ENCODE measurements around the gene PATJ. TPM values are rescaled to one million over a fixed set of nuclear protein-coding genes. Genes with fewer than 3 reads are reported as not detected.

The PATJ gene
- total RNA-seq, 2 donors from 2014 or later, result 74.3 to 81.7 TPM

DNA sequence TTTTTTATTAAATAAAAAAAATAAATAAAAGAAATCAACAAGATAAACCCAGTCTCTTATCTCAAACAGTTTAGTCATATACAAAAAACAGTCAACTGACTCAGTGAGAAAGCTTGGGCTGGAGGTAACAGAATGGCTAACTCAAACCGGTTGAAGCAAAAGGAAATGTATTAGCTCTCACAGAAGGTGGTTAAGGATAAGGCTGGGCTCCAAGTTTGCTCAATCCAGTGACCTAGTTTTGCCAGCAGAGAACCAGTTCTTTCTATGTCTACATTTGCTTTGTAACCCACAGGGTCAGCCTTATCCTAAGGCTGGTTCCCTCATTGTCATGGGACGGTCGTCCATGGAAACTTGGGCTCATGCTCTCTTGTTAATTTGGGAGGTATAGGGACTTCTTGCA lies 307.9 kb downstream of the PATJ start:
- Mint-ChIP-seq H3K4me3 (no peak overlapping the region), H3K27me3 (ENCODE audit: insufficient read depth) (no peaks in the 10 kb centered on the region), H3K4me1 (peaks cover 19% of the 10 kb centered on the region), H3K27ac (no peak overlapping the region), H3K9me3 (no peaks in the 10 kb centered on the region), H3K36me3 (ENCODE audit: low read depth) (peaks cover 44% of the 10 kb centered on the region)
- H3K9ac ChIP-seq (ENCODE audit: extremely low read depth, low read length, poor library complexity, severe bottlenecking), result no peak overlapping the region
- no peaks in the 10 kb centered on the region for H3K27me3 ChIP-seq (ENCODE audit: control insufficient read depth, insufficient read depth, low read length, poor library complexity, severe bottlenecking)
- DNase-seq, result no peak
- 75 to 95% methylated on average over 1 to 3 of the region's 3 CpGs for WGBS, 2 experiments (ENCODE audit: insufficient coverage in 1 of 2, insufficient read length in 1 of 2)
- no peaks in the 10 kb centered on the region for H3K4me1 ChIP-seq (ENCODE audit: control insufficient read depth, insufficient read depth, low read length)
- no peaks in the 10 kb centered on the region for H3K9me3 ChIP-seq (ENCODE audit: control insufficient read depth, low read length)
- TF ChIP-seq, protein P1, sequence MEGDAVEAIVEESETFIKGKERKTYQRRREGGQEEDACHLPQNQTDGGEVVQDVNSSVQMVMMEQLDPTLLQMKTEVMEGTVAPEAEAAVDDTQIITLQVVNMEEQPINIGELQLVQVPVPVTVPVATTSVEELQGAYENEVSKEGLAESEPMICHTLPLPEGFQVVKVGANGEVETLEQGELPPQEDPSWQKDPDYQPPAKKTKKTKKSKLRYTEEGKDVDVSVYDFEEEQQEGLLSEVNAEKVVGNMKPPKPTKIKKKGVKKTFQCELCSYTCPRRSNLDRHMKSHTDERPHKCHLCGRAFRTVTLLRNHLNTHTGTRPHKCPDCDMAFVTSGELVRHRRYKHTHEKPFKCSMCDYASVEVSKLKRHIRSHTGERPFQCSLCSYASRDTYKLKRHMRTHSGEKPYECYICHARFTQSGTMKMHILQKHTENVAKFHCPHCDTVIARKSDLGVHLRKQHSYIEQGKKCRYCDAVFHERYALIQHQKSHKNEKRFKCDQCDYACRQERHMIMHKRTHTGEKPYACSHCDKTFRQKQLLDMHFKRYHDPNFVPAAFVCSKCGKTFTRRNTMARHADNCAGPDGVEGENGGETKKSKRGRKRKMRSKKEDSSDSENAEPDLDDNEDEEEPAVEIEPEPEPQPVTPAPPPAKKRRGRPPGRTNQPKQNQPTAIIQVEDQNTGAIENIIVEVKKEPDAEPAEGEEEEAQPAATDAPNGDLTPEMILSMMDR (conservative IDR thresholded peaks at IDR 0.05), result no peak
- no peak overlapping the region for H3K27ac ChIP-seq (ENCODE audit: low read depth, low read length)
- H3K36me3 ChIP-seq (ENCODE audit: control insufficient read depth, insufficient read depth, low read length), result no peaks in the 10 kb centered on the region
- H3K4me3 ChIP-seq (ENCODE audit: low read length), result no peak overlapping the region

DNA sequence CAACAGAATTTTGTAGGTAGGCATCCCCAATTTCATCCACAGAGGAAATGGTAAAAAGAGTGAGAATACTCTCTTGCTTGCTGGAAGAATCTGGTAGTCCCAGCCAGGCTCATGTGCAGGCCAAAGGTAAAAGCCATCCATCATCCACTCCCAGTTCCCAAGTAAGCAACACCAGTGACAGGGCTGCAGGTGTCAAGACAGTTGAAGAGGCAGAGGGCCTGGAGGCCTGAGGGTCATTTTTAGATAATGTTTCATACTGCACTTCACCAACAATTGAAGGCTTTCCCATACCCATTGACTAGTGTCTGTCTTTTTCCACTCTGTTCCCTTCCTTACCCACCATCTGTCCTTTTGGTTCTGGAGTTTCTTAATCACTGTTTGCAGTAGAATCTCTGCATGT lies 310.7 kb downstream of the PATJ start:
- Histone ChIP-seq H3K4me1 (ENCODE audit: control insufficient read depth, insufficient read depth, low read length) (no peaks in the 10 kb centered on the region), H3K27me3 (ENCODE audit: control insufficient read depth, insufficient read depth, low read length, poor library complexity, severe bottlenecking) (no peaks in the 10 kb centered on the region), H3K36me3 (ENCODE audit: control insufficient read depth, insufficient read depth, low read length) (no peaks in the 10 kb centered on the region), H3K27ac (ENCODE audit: low read depth, low read length) (no peak overlapping the region), H3K9ac (ENCODE audit: extremely low read depth, low read length, poor library complexity, severe bottlenecking) (no peak overlapping the region), H3K4me3 (ENCODE audit: low read length) (no peak overlapping the region), H3K9me3 (ENCODE audit: control insufficient read depth, low read length) (no peaks in the 10 kb centered on the region)
- Mint-ChIP-seq H3K36me3 (ENCODE audit: low read depth) (peaks cover 36% of the 10 kb centered on the region), H3K9me3 (no peaks in the 10 kb centered on the region), H3K4me3 (no peak overlapping the region), H3K4me1 (peaks cover 7% of the 10 kb centered on the region), H3K27me3 (ENCODE audit: insufficient read depth) (no peaks in the 10 kb centered on the region), H3K27ac (no peak overlapping the region)
- TF ChIP-seq, protein P1 (conservative IDR thresholded peaks at IDR 0.05), result no peak
- DNase-seq, result no peak

DNA sequence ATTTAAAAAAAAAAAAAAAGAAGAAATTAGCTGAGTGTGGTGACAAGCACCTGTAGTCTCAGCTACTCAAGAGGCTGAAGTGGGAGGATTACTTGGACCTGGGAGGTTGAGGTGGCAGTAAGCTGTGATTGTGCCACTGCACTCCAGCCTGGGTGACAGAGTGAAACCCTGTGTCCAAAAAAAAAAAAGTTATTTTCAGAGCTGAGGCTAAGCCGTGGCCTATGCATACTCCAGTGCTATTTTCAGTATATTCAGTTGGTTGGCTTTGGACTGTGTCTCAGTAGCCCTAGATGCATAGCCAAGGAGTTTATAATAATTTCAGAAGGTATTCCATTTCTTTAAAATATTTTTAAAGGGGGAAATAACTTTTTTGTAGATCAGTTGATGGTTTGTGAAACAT lies 311.9 kb downstream of the PATJ start:
- no peak overlapping the region for H3K9ac ChIP-seq (ENCODE audit: extremely low read depth, low read length, poor library complexity, severe bottlenecking)
- no peak overlapping the region for H3K27ac ChIP-seq (ENCODE audit: low read depth, low read length)
- no peaks in the 10 kb centered on the region for H3K27me3 Mint-ChIP-seq (ENCODE audit: insufficient read depth)
- TF ChIP-seq, protein P1 (conservative IDR thresholded peaks at IDR 0.05), result no peak
- WGBS, 2 experiments (ENCODE audit: insufficient coverage in 1 of 2, insufficient read length in 1 of 2), result 96 to 100% methylated on average over 1 of the region's 1 CpG
- H3K4me1 ChIP-seq (ENCODE audit: control insufficient read depth, insufficient read depth, low read length), result peaks cover 9% of the 10 kb centered on the region
- no peak overlapping the region for H3K4me3 ChIP-seq (ENCODE audit: low read length)
- H3K4me1 Mint-ChIP-seq, result peaks cover 13% of the 10 kb centered on the region
- H3K27ac Mint-ChIP-seq, result no peak overlapping the region
- H3K4me3 Mint-ChIP-seq, result no peak overlapping the region
- DNase-seq, result no peak
- peaks cover 36% of the 10 kb centered on the region for H3K36me3 Mint-ChIP-seq (ENCODE audit: low read depth)
- no peaks in the 10 kb centered on the region for H3K9me3 Mint-ChIP-seq
- no peaks in the 10 kb centered on the region for H3K9me3 ChIP-seq (ENCODE audit: control insufficient read depth, low read length)
- H3K27me3 ChIP-seq (ENCODE audit: control insufficient read depth, insufficient read depth, low read length, poor library complexity, severe bottlenecking), result no peaks in the 10 kb centered on the region
- no peaks in the 10 kb centered on the region for H3K36me3 ChIP-seq (ENCODE audit: control insufficient read depth, insufficient read depth, low read length)

All from endodermal cell (in vitro differentiated cells).